HEK293 (cell line): ENCODE data around the gene MED25.

Experiments used
- CTCF ChIA-PET: fragments of 350-600 bp; formaldehyde crosslinking; extraction: SDS; loops from one replicate; lab custom pipeline; 2021; ENCODE audit warnings: antibody characterized with exemption; lab: Yijun Ruan, JAX
- POLR2A ChIA-PET: fragments of 300-600 bp; formaldehyde crosslinking; extraction: SDS; loops from one replicate; lab custom pipeline; 2020; ENCODE audit warnings: antibody characterized with exemption, inconsistent platforms; lab: Yijun Ruan, JAX
- H3K27ac ChIP-seq: fragments of 200-500 bp; sonication (Bioruptor generic); 2 replicates; pipeline ENCODE4 v1.5.1; 2014; ENCODE audit warnings: low read depth, low read length, control low read depth, inconsistent platforms; ENCODE audit errors: extremely low read depth
- H3K36me3 ChIP-seq, 2 experiments: fragments of 200-500 bp in 1 of 2; sonication (Bioruptor generic) in 1 of 2; 1 replicate in 1 of 2; 2 replicates in 1 of 2; pipeline ENCODE4 v1.5.1; 2014 to 2017; ENCODE audit warnings: inconsistent platforms in 2 of 2, low read length in 2 of 2; ENCODE audit not compliant: control insufficient read depth in 2 of 2, insufficient read depth in 1 of 2
- H3K4me1 ChIP-seq: fragments of 200-500 bp; sonication (Bioruptor generic); 2 replicates; pipeline ENCODE4 v1.5.1; 2014; ENCODE audit warnings: mild to moderate bottlenecking, low read length, inconsistent platforms; ENCODE audit not compliant: control insufficient read depth, insufficient read depth
- H3K4me3 ChIP-seq: 2 replicates; pipeline ENCODE4 v1.5.1; 2011; ENCODE audit warnings: low read depth, mild to moderate bottlenecking, control low read depth, low read length, moderate library complexity
- H3K9me3 ChIP-seq: fragments of 200-500 bp; sonication (Bioruptor generic); 2 replicates; pipeline ENCODE4 v1.5.1; 2014; ENCODE audit warnings: low read depth, low read length, inconsistent platforms; ENCODE audit not compliant: control insufficient read depth, insufficient read depth
- AEBP2 ChIP-seq: fragments of 450-650 bp; formaldehyde crosslinking; IDR thresholded peaks from 2 replicates; pipeline ENCODE4 v1.5.1; 2016; ENCODE audit warnings: missing biosample characterization, missing genetic modification characterization, borderline replicate concordance
- BCL11B ChIP-seq: fragments of 450-650 bp; formaldehyde crosslinking; IDR thresholded peaks from 2 replicates; pipeline ENCODE4 v1.5.1; 2016; ENCODE audit warnings: low read depth, missing biosample characterization, missing genetic modification characterization
- KLF17 ChIP-seq: fragments of 450-650 bp; formaldehyde crosslinking; IDR thresholded peaks from 2 replicates; pipeline ENCODE4 v1.5.1; 2016; ENCODE audit warnings: missing biosample characterization, missing genetic modification characterization
- SP3 ChIP-seq: fragments of 450-650 bp; formaldehyde crosslinking; IDR thresholded peaks from 2 replicates; pipeline ENCODE4 v1.5.1; 2016; ENCODE audit warnings: missing biosample characterization, missing genetic modification characterization
- WT1 ChIP-seq: fragments of 450-650 bp; formaldehyde crosslinking; IDR thresholded peaks from 2 replicates; pipeline ENCODE4 v1.5.1; 2016; ENCODE audit warnings: missing biosample characterization, missing genetic modification characterization
- ZBTB21 ChIP-seq: fragments of 450-650 bp; formaldehyde crosslinking; IDR thresholded peaks from 2 replicates; pipeline ENCODE4 v1.5.1; 2017; ENCODE audit warnings: missing biosample characterization, missing genetic modification characterization
- ZBTB26 ChIP-seq: fragments of 450-650 bp; formaldehyde crosslinking; optimal IDR thresholded peaks from 2 replicates; pipeline ENCODE3; 2016; ENCODE audit warnings: missing biosample characterization, mild to moderate bottlenecking, missing genetic modification characterization
- ZBTB7A ChIP-seq: fragments of 450-650 bp; formaldehyde crosslinking; IDR thresholded peaks from 2 replicates; pipeline ENCODE4 v1.5.1; 2016; ENCODE audit warnings: low read depth, missing biosample characterization, missing genetic modification characterization
- ZBTB8A ChIP-seq: fragments of 450-650 bp; formaldehyde crosslinking; IDR thresholded peaks from 2 replicates; pipeline ENCODE4 v1.5.1; 2016; ENCODE audit warnings: missing biosample characterization, missing genetic modification characterization
- ZNF10 ChIP-seq: fragments of 450-650 bp; formaldehyde crosslinking; IDR thresholded peaks from 2 replicates; pipeline ENCODE4 v1.5.1; 2017; ENCODE audit warnings: missing biosample characterization, missing genetic modification characterization
- ZNF133 ChIP-seq: fragments of 450-650 bp; formaldehyde crosslinking; IDR thresholded peaks from 2 replicates; pipeline ENCODE4 v1.5.1; 2016; ENCODE audit warnings: missing biosample characterization, missing genetic modification characterization
- ZNF174 ChIP-seq: fragments of 450-650 bp; formaldehyde crosslinking; IDR thresholded peaks from 2 replicates; pipeline ENCODE4 v1.5.0; 2017; ENCODE audit warnings: missing biosample characterization, mild to moderate bottlenecking, missing genetic modification characterization
- ZNF23 ChIP-seq: fragments of 450-650 bp; formaldehyde crosslinking; IDR thresholded peaks from 2 replicates; pipeline ENCODE4 v1.5.1; 2016; ENCODE audit warnings: missing biosample characterization, missing genetic modification characterization, borderline replicate concordance
- ZNF248 ChIP-seq: fragments of 450-650 bp; formaldehyde crosslinking; IDR thresholded peaks from 2 replicates; pipeline ENCODE4 v1.5.1; 2017; ENCODE audit warnings: missing biosample characterization, missing genetic modification characterization
- ZNF324 ChIP-seq: fragments of 450-650 bp; formaldehyde crosslinking; IDR thresholded peaks from 2 replicates; pipeline ENCODE4 v1.5.1; 2016; ENCODE audit warnings: missing biosample characterization, missing genetic modification characterization
- ZNF354C ChIP-seq: fragments of 450-650 bp; formaldehyde crosslinking; IDR thresholded peaks from 2 replicates; pipeline ENCODE4 v1.5.1; 2016; ENCODE audit warnings: missing biosample characterization, missing genetic modification characterization, low read depth, borderline replicate concordance
- ZNF514 ChIP-seq: fragments of 450-650 bp; formaldehyde crosslinking; IDR thresholded peaks from 2 replicates; pipeline ENCODE4 v1.5.1; 2016; ENCODE audit warnings: missing biosample characterization, missing genetic modification characterization
- ZNF518A ChIP-seq: fragments of 450-650 bp; formaldehyde crosslinking; conservative IDR thresholded peaks from 2 replicates; pipeline ENCODE4 v1.5.1; 2016; ENCODE audit warnings: low read depth, missing biosample characterization, missing genetic modification characterization
- ZNF548 ChIP-seq: fragments of 450-650 bp; formaldehyde crosslinking; IDR thresholded peaks from 2 replicates; pipeline ENCODE4 v1.5.1; 2016; ENCODE audit warnings: missing biosample characterization, missing genetic modification characterization
- ZNF585B ChIP-seq: fragments of 450-650 bp; formaldehyde crosslinking; IDR thresholded peaks from 2 replicates; pipeline ENCODE4 v1.5.1; 2016; ENCODE audit warnings: missing biosample characterization, missing genetic modification characterization
- ZNF624 ChIP-seq: fragments of 450-650 bp; formaldehyde crosslinking; IDR thresholded peaks from 2 replicates; pipeline ENCODE4 v1.5.1; 2017; ENCODE audit warnings: missing biosample characterization, missing genetic modification characterization
- ZNF645 ChIP-seq: fragments of 450-650 bp; formaldehyde crosslinking; IDR thresholded peaks from 2 replicates; pipeline ENCODE4; 2016; ENCODE audit warnings: missing biosample characterization, missing genetic modification characterization
- ZNF701 ChIP-seq: fragments of 450-650 bp; formaldehyde crosslinking; IDR thresholded peaks from 2 replicates; pipeline ENCODE4 v1.5.1; 2016; ENCODE audit warnings: missing biosample characterization, missing genetic modification characterization
- ZSCAN18 ChIP-seq: fragments of 450-650 bp; formaldehyde crosslinking; IDR thresholded peaks from 2 replicates; pipeline ENCODE4 v1.5.1; 2016; ENCODE audit warnings: missing biosample characterization, missing genetic modification characterization

Gene MED25

GRCh38 chr19:49864890-49865289 is 46.8 kb downstream of the MED25 start (continued):
- no peak for TF ChIP-seq ZNF518A
- TF ChIP-seq ZNF10 (tag by site-specific recombination), result no peak
- no peak for TF ChIP-seq ZNF354C
- TF ChIP-seq, all 188 proteins: peak for 5

DNA sequence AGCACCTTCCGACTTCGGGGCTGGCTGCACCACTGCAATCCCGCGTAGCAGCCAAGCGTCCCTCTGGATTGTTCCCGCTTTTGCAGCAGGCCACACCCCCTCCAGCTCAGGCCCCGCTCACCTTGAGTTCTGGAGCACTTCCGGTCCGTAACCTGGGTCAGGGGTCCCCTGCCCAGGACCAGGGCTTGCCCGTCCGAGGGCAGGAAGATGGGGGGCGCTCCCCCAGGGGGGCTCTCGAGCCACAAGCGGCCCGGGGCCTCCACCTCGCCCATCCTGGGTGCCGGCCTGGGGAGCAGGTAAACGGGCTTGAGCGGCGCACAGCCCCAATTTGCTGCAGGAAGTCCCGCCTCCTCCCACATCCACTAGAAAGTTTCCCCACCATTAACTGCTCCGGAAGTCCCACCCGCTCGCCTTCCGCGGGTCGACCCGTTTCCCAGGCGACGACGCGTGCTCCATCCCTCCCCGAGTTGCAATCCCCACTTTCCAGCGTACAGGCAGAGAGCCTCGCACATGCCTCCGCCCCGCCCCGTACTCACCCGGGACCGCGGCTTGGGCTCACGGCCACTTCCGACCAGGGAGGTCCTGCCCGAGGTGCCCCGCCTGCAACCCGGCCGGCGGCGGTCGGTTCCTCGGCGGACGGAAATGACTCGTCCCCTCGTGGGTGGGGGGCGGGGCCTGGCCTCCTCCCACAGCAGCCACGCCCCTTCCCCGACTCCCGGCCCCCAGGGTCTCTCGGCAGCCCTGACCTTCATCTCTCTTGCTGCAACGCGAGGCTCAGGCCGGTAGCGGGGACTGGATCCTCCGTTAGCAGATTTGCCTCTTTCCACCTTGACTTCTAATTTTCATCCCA is 49.1 kb downstream of the MED25 start, which contains the start of gene PNKP:
PNKP (minus strand) TSS at position 644 of the 850 bp plus-strand sequence; CDS start at position 272, 372 bp downstream.
- CTCF ChIA-PET, result interaction anchor here (0.6 to 1.3 kb wide), 3 partner anchors 14 to 183 kb away, joined by 3 to 5 read pairs (median 4); no protein-coding TSS in a partner anchor
- H3K4me1 ChIP-seq, result peaks cover 30% of the 10 kb centered on the region
- H3K9me3 ChIP-seq, result no peaks in the 10 kb centered on the region
- peak within 1 kb of the TSS; percentile 85 for H3K4me3 ChIP-seq
- POLR2A ChIA-PET, result interaction anchor here (0.6 to 8.2 kb wide), 10 partner anchors 10 to 1248 kb away, joined by 3 to 128 read pairs (median 6); partner anchors contain the start of genes AKT1S1, AP2A1, ATF5 and FUZ
- peaks cover 6 to 42% of the 10 kb centered on the region in 2 experiments; a peak in 2 of 3 replicates for H3K36me3 ChIP-seq
- H3K27ac ChIP-seq, result peak within 1 kb of the TSS; percentile 65
- TF ChIP-seq ZNF23 (tag by site-specific recombination), result no peak
- peak; percentile 72; the same call in 1 of the 2 replicates for TF ChIP-seq ZBTB7A (tag by site-specific recombination)
- TF ChIP-seq ZNF701 (tag by site-specific recombination), result no peak
- TF ChIP-seq ZBTB8A, result no peak; the same call in 1 of the 2 replicates
- no peak for TF ChIP-seq ZNF624 (tag by site-specific recombination)
- peak; percentile 58; the same call in 1 of the 2 replicates for TF ChIP-seq KLF17
- TF ChIP-seq ZNF174 (tag by site-specific recombination), result no peak
- no peak for TF ChIP-seq ZNF514 (tag by site-specific recombination)
- TF ChIP-seq ZNF133 (tag by site-specific recombination), result no peak
- TF ChIP-seq AEBP2, result no peak
- no peak for TF ChIP-seq ZSCAN18
- no peak for TF ChIP-seq ZNF585B (tag by site-specific recombination)
- TF ChIP-seq ZBTB26, result peak; percentile 60
- no peak for TF ChIP-seq ZNF645 (tag by site-specific recombination)
- TF ChIP-seq BCL11B (tag by site-specific recombination), result peak; percentile 76
- TF ChIP-seq SP3 (tag by site-specific recombination), result peak; percentile 98
- TF ChIP-seq ZBTB21 (tag by site-specific recombination), result no peak; the same call in 1 of the 2 replicates
- TF ChIP-seq ZNF324 (tag by site-specific recombination), result no peak
- no peak for TF ChIP-seq ZNF548 (tag by site-specific recombination)
- TF ChIP-seq WT1 (tag by site-specific recombination), result no peak
- TF ChIP-seq ZNF248 (tag by site-specific recombination), result no peak
